ENCODE measurements around the gene OST4. TPM values are rescaled to one million over a fixed set of nuclear protein-coding genes. Genes with fewer than 3 reads are reported as not detected.

The OST4 gene
- polyA plus RNA-seq, 3 donors = 209 to 635 (median 615) TPM

DNA sequence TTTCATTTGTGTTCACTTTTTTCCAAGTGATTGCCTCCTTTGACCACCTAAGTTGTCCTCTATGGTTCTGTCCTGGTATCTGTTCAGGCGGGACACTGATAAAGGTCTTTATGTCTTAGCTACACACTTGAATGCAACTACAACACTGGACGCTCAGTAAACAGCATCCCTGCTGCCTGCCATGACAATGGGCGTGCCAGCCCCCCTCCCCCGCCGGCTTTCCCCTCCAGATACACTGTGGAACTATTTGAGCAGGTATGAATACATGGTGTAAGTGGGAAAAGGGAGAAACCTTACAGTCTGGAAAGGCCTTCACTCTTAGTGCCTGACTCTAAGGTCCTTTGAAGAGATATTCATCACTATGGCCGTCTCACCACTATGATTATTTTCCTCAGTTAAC is 14.3 kb downstream of the OST4 start:
- H3K4me1 Mint-ChIP-seq = peaks cover 3% of the 10 kb centered on the region
- no peak overlapping the region for H3K4me3 ChIP-seq (replicated peaks in 1 of 3; ENCODE audit: low read depth in 2 of 3, low read length in 3 of 3)
- WGBS (ENCODE audit: insufficient coverage) = 100% methylated on average over 1 of the region's 6 CpGs

DNA sequence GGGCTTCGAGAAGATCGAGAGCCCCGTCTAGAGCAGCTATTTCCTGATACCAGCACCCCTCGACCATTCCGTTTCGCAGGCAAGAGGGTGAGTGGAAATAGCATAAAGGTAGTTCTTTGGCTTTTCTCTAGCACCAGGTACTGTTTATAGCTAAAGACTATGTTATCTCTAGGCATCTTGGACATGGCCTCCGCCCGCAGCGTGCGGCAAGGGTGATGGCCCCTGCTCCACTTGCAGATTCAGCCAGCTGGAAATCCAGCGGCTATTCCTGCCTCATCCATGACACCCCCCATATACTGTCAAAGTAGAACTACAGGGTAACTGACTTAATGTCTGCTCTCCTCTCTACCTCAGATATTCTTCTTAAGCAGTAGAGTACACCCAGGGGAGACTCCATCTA is 16.7 kb downstream of the OST4 start:
- peaks cover 1 to 8% (median 6%) of the 10 kb centered on the region in 3 donors for H3K27me3 Mint-ChIP-seq (ENCODE audit: low read depth in 3 of 3)
- no peak overlapping the region for H3K27ac Mint-ChIP-seq
- no peaks in the 10 kb centered on the region for H3K9me3 Mint-ChIP-seq
- no peak overlapping the region for H3K9ac ChIP-seq (ENCODE audit: insufficient read depth, low read length, poor library complexity, severe bottlenecking)
- no peaks in the 10 kb centered on the region for H3K79me2 ChIP-seq (ENCODE audit: insufficient read depth, low read length)
- H4K20me1 ChIP-seq (ENCODE audit: insufficient read depth, low read length) = no peaks in the 10 kb centered on the region
- no peak overlapping the region for H3K4me2 ChIP-seq (replicated peaks; ENCODE audit: extremely low read depth, low read length, poor library complexity, severe bottlenecking)
- H3K27ac ChIP-seq (ENCODE audit: low read depth in 1 of 2, low read length in 2 of 2) = no peak overlapping the region
- no peak overlapping the region for H2AFZ ChIP-seq (ENCODE audit: insufficient read depth, low read depth, low read length, poor library complexity, severe bottlenecking)
- H3K4me3 Mint-ChIP-seq = no peak overlapping the region
- peaks cover 14% of the 10 kb centered on the region for H3K4me1 Mint-ChIP-seq
- peaks cover 14 to 25% of the 10 kb centered on the region in 2 donors for H3K4me1 ChIP-seq (ENCODE audit: control insufficient read depth in 1 of 2, insufficient read depth in 2 of 2, low read length in 2 of 2)
- H3K36me3 Mint-ChIP-seq = peaks cover 29 to 39% of the 10 kb centered on the region in 2 donors
- no peak overlapping the region for H3K4me3 ChIP-seq (replicated peaks in 1 of 3; ENCODE audit: low read depth in 2 of 3, low read length in 3 of 3)
- 96% methylated on average over 8 of the region's 11 CpGs for WGBS (ENCODE audit: insufficient coverage)
- H3K36me3 ChIP-seq (replicated peaks in 1 of 2; ENCODE audit: control insufficient read depth in 1 of 2, insufficient read depth in 2 of 2, low read length in 2 of 2) = peaks cover 10 to 50% of the 10 kb centered on the region in 2 donors
- intact Hi-C loops (cut with micrococcal nuclease) = loop anchor here (5.0 kb wide), 1 partner anchor 33 kb away; the partner anchor contains the start of gene KHK (in 2 of the 2)
- no peak for TF ChIP-seq CTCF (IDR thresholded peaks at IDR 0.05)
- DNase-seq = no peak
- no peaks in the 10 kb centered on the region for H3K9me3 ChIP-seq (replicated peaks in 1 of 2; ENCODE audit: control insufficient read depth in 1 of 2, insufficient read depth in 1 of 2, low read length in 2 of 2)
- peaks cover 0 to under 1% of the 10 kb centered on the region in 2 donors for H3K27me3 ChIP-seq (ENCODE audit: control insufficient read depth in 2 of 2, insufficient read depth in 2 of 2, low read length in 2 of 2)

More for the DNA sequence above, 14.3 kb downstream of the OST4 start:
- Mint-ChIP-seq H3K27ac (no peak overlapping the region), H3K4me3 (no peak overlapping the region), H3K27me3 (ENCODE audit: low read depth in 3 of 3) (no peaks in the 10 kb centered on the region), H3K36me3 (peaks cover 32 to 54% of the 10 kb centered on the region in 2 donors), H3K9me3 (no peaks in the 10 kb centered on the region)
- Histone ChIP-seq H3K27me3 (ENCODE audit: control insufficient read depth in 2 of 2, insufficient read depth in 2 of 2, low read length in 2 of 2) (no peaks in the 10 kb centered on the region), H4K20me1 (ENCODE audit: insufficient read depth, low read length) (no peaks in the 10 kb centered on the region), H3K27ac (ENCODE audit: low read depth in 1 of 2, low read length in 2 of 2) (no peak overlapping the region), H3K4me2 (replicated peaks; ENCODE audit: extremely low read depth, low read length, poor library complexity, severe bottlenecking) (no peak overlapping the region), H3K36me3 (replicated peaks in 1 of 2; ENCODE audit: control insufficient read depth in 1 of 2, insufficient read depth in 2 of 2, low read length in 2 of 2) (peaks cover 18 to 53% of the 10 kb centered on the region in 2 donors), H3K9ac (ENCODE audit: insufficient read depth, low read length, poor library complexity, severe bottlenecking) (no peak overlapping the region), H3K79me2 (ENCODE audit: insufficient read depth, low read length) (no peaks in the 10 kb centered on the region), H3K9me3 (replicated peaks in 1 of 2; ENCODE audit: control insufficient read depth in 1 of 2, insufficient read depth in 1 of 2, low read length in 2 of 2) (no peaks in the 10 kb centered on the region), H2AFZ (ENCODE audit: insufficient read depth, low read depth, low read length, poor library complexity, severe bottlenecking) (no peak overlapping the region), H3K4me1 (ENCODE audit: control insufficient read depth in 1 of 2, insufficient read depth in 2 of 2, low read length in 2 of 2) (peaks cover 2 to 3% of the 10 kb centered on the region in 2 donors)
- intact Hi-C loops (cut with micrococcal nuclease) = no loop called here
- TF ChIP-seq CTCF (IDR thresholded peaks at IDR 0.05) = no peak
- no peak for DNase-seq

Data from CD14-positive monocyte (primary cell).